Measurements from ENCODE around the gene XYLB.

Gene XYLB

GRCh38 chr3:38455639-38456430 is 109.2 kb downstream of the XYLB start:
- DNase-seq (ENCODE audit: low spot score), result no peak

- DNase-seq (ENCODE audit: low spot score), result no peak
These were observed 110.8 kb downstream of the XYLB start for GRCh38 chr3:38457111-38458003.

GRCh38 chr3:38458796-38459498 is 112.4 kb downstream of the XYLB start:
- no peak for DNase-seq (ENCODE audit: low spot score)

GRCh38 chr3:38459499-38460048 is 113.0 kb downstream of the XYLB start:
- DNase-seq (ENCODE audit: low spot score), result no peak

GRCh38 chr3:38460377-38461270 is 114.0 kb downstream of the XYLB start:
- DNase-seq (ENCODE audit: low spot score), result no peak
